Measurements from ENCODE around the gene TGM2. TPM values are rescaled to one million over a fixed set of nuclear protein-coding genes. Genes with fewer than 3 reads are reported as not detected.

TGM2 gene
- total RNA-seq (under 1 TPM; 0.37 to 0.76 TPM), total RNA-seq (0 reads per million in 2 donors)

DNA sequence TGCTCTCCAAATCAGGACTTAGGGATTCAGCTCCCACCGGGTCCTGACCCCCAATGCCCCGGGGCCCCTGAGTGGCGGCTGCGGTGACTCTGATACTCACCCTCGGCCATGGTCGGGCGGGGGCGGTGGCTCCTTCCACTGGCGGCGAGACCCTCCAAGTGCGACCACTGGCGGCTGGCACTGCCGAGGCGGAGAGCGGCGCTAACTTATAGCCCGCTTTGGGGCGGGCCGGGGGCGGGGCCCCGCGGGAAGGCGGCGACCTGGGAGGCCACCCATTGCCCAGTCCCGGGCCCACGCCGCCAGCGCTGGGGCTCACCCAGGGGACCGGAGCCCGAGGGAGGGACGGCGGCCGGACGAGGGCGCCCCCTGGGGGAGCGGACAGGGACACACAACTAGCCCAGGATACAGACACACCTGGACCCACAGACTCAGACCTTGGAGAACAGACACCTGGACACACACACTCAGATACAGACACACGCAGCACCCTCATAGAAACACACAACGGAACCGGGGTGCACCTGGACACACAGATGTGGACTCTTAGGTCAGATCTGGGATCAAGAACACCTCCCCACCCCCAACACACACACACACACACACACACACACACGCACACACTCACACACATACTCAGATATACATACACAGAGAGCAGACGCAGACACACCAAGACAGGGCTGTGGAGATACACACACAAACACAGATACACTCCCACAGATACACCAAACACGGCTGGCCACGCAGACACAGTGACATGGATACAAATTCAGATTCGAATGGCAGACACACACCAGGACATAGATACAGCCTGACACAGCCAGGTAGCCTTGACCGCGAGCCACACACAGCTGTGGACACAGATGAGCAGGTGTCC is at the start of gene TGM2:
Gene TGM2 (minus strand): TSS at position 182 of the 877 bp plus-strand sequence. CDS start 72 bp downstream, at position 110.
- Mint-ChIP-seq H3K27ac (peak within 1 kb of the TSS; percentile 29), H3K27me3 (peaks cover 31% of the 10 kb centered on the region), H3K4me1 (peaks cover 15% of the 10 kb centered on the region), H3K36me3 (ENCODE audit: low read depth) (no peaks in the 10 kb centered on the region), H3K4me3 (peak within 1 kb of the TSS; percentile 3)
- no peaks in the 10 kb centered on the region for H3K9me3 ChIP-seq (ENCODE audit: control insufficient read depth, low read length, poor library complexity, severe bottlenecking)
- DNase-seq, result peak; percentile 18 to 39 (median 22)
- ATAC-seq, result peak; percentile 81

- H3K27ac Mint-ChIP-seq, result no peak overlapping the region
- no peak for ATAC-seq
Measured at GRCh38 chr20:38214256-38215193, 49.5 kb upstream of the TGM2 start.

GRCh38 chr20:38213607-38213940 is 48.5 kb upstream of the TGM2 start:
- ATAC-seq (no peak), DNase-seq (no peak)
- H3K4me3 Mint-ChIP-seq, result no peak overlapping the region
- peaks cover 33% of the 10 kb centered on the region for H3K27me3 Mint-ChIP-seq
- peaks cover 1% of the 10 kb centered on the region for H3K36me3 Mint-ChIP-seq (ENCODE audit: low read depth)
- no peaks in the 10 kb centered on the region for H3K4me1 Mint-ChIP-seq
- no peaks in the 10 kb centered on the region for H3K9me3 ChIP-seq (ENCODE audit: control insufficient read depth, low read length, poor library complexity, severe bottlenecking)
- no peak overlapping the region for H3K27ac Mint-ChIP-seq

More at GRCh38 chr20:38214256-38215193, 49.5 kb upstream of the TGM2 start:
- DNase-seq, result no peak
- H3K9me3 ChIP-seq (ENCODE audit: control insufficient read depth, low read length, poor library complexity, severe bottlenecking), result no peaks in the 10 kb centered on the region
- Mint-ChIP-seq H3K36me3 (ENCODE audit: low read depth) (no peaks in the 10 kb centered on the region), H3K4me3 (no peak overlapping the region), H3K4me1 (no peaks in the 10 kb centered on the region), H3K27me3 (peaks cover 30% of the 10 kb centered on the region)

- ATAC-seq, result no peak
- H3K9me3 ChIP-seq (ENCODE audit: control insufficient read depth, low read length, poor library complexity, severe bottlenecking), result no peaks in the 10 kb centered on the region
- no peak for DNase-seq
- Mint-ChIP-seq H3K27me3 (peaks cover 38% of the 10 kb centered on the region), H3K4me3 (no peak overlapping the region), H3K36me3 (ENCODE audit: low read depth) (peaks cover 3% of the 10 kb centered on the region), H3K27ac (no peak overlapping the region), H3K4me1 (no peaks in the 10 kb centered on the region)
Measured at GRCh38 chr20:38212806-38213606, 47.9 kb upstream of the TGM2 start.

DNA sequence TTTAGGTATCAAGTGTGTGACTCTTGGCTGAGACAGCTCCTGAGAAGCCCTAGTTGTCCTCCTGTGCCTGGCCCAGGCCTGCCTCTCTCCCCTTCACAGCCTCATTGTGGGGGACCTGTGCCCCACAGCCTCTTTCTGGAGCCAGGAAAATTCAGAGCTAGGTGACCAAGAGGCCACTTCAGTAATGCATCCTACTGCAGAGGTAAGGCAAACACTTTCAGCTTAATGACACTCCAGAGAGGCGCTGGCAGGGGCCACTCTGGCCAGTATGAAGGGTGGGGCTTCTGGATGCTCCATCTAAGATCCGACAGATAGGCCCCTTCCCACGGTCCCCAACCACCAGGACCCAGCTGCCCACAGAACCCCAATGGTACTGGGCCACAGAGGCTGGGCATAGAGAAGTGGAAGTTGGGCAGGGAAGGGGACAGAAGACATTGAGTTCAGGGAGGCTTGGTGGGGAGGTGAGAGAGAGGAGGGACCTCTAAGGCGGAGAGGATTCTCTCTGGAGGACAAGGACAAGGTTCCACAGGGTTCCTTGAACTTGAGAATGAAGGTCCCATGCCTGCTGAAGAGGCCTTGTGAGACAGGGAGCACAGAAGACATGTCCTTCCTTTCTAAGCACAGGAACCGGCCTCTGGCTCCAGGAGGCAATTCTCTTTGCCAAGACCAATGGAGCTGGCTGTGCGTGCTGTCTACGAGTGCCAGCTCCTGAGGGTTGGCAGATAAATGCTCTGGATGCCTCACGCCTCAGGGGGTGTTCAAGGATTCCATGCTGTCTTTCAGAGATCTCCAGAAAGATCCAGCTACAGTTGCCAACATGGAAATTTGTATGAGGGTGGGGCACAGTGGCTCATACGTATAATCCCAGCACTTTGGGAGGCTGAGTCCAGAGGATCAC is 46.4 kb upstream of the TGM2 start:
- H3K27ac Mint-ChIP-seq, result no peak overlapping the region
- peaks cover 3% of the 10 kb centered on the region for H3K36me3 Mint-ChIP-seq (ENCODE audit: low read depth)
- ATAC-seq, result no peak
- no peaks in the 10 kb centered on the region for H3K4me1 Mint-ChIP-seq
- no peak for DNase-seq
- peaks cover 43% of the 10 kb centered on the region for H3K27me3 Mint-ChIP-seq
- no peaks in the 10 kb centered on the region for H3K9me3 ChIP-seq (ENCODE audit: control insufficient read depth, low read length, poor library complexity, severe bottlenecking)
- H3K4me3 Mint-ChIP-seq, result no peak overlapping the region

DNA sequence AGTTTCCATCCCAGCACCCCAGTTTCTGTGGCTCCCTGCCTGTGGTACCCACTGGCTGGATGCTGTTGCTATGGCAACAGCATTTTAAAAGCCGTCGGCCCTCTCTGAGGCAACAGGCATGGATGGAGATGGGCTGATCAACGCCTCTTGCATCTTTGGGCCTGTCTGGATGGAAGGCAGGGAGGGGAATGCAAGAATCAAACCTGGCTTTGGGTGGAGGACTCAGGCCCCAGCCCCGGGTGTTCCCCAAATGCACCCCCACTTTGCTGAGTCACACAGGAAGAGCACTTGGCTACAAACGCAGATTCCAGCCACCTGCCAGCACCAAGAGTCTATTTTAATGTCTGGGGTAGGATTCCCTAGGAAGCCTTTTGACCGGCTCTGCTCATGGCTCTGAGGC is 45.7 kb upstream of the TGM2 start:
- H3K27me3 Mint-ChIP-seq, result peaks cover 48% of the 10 kb centered on the region
- DNase-seq (no peak), ATAC-seq (no peak)
- H3K9me3 ChIP-seq (ENCODE audit: control insufficient read depth, low read length, poor library complexity, severe bottlenecking), result no peaks in the 10 kb centered on the region
- H3K4me1 Mint-ChIP-seq, result no peaks in the 10 kb centered on the region
- no peak overlapping the region for H3K27ac Mint-ChIP-seq
- H3K36me3 Mint-ChIP-seq (ENCODE audit: low read depth), result peaks cover 3% of the 10 kb centered on the region
- no peak overlapping the region for H3K4me3 Mint-ChIP-seq

DNA sequence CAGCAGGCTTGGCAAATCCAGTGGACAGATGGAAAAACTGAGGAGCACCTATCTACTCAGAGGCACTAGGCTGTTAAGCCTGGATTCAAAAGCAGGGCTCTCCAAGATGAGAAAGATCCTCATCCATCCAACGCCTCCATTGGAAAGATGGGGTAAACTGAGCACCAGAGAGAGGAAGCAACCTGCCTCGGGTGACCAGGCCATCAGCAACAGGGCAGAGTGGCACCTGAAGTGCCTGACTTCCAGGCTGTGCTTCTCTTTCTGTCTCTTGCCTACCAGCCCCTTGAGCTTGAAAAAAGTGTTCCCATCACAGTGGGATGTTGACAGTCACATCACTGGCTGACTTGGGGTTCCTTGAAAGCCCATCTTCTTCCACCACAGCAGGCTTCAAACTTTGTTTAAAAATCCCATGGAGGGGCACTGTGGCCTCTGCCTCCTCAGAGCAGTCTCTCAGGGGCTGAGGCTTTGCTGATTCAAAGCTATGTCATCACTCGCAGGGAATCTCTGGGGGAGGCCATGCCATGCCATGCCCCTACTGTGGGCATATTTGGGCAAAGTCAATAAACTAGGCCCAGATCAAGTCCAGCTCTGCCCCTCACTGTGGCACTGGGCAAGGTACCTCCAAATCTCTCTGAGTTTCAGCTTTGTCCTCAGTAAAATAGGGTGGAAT is 44.8 kb upstream of the TGM2 start:
- no peak overlapping the region for H3K27ac Mint-ChIP-seq
- H3K36me3 Mint-ChIP-seq (ENCODE audit: low read depth), result peaks cover 3% of the 10 kb centered on the region
- no peak for DNase-seq
- no peaks in the 10 kb centered on the region for H3K9me3 ChIP-seq (ENCODE audit: control insufficient read depth, low read length, poor library complexity, severe bottlenecking)
- ATAC-seq, result no peak
- no peaks in the 10 kb centered on the region for H3K4me1 Mint-ChIP-seq
- peaks cover 42% of the 10 kb centered on the region for H3K27me3 Mint-ChIP-seq
- no peak overlapping the region for H3K4me3 Mint-ChIP-seq

- Mint-ChIP-seq H3K4me3 (no peak overlapping the region), H3K36me3 (ENCODE audit: low read depth) (peaks cover 3% of the 10 kb centered on the region), H3K27me3 (peaks cover 39% of the 10 kb centered on the region), H3K27ac (no peak overlapping the region), H3K4me1 (peaks cover 2% of the 10 kb centered on the region)
- no peak for DNase-seq
- ATAC-seq, result no peak
- no peaks in the 10 kb centered on the region for H3K9me3 ChIP-seq (ENCODE audit: control insufficient read depth, low read length, poor library complexity, severe bottlenecking)
Measured at GRCh38 chr20:38209054-38209675, 44.1 kb upstream of the TGM2 start.

DNA sequence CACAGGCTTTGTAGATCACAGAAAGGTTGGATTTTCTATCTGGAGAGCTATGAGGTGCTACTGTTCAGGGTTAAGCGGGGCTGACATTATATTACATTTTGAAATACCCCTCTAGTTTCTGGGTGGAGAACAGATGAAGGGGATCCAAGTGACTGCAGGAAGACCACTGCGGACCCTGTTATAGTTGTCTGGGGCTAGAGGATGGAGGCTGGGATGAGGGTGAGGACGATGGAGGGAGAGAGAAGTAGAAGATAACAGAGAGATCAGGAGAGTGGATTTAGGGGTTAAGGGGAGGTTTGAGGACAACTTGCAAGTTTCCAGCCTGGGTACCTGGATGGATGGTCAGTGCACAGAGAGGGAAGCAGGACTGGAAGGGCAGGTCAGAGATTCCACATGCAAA is 43.5 kb upstream of the TGM2 start:
- H3K4me1 Mint-ChIP-seq, result peaks cover 2% of the 10 kb centered on the region
- H3K27ac Mint-ChIP-seq, result no peak overlapping the region
- no peaks in the 10 kb centered on the region for H3K9me3 ChIP-seq (ENCODE audit: control insufficient read depth, low read length, poor library complexity, severe bottlenecking)
- ATAC-seq (no peak), DNase-seq (no peak)
- peaks cover 32% of the 10 kb centered on the region for H3K27me3 Mint-ChIP-seq
- H3K4me3 Mint-ChIP-seq, result no peak overlapping the region
- H3K36me3 Mint-ChIP-seq (ENCODE audit: low read depth), result peaks cover 3% of the 10 kb centered on the region

- no peak for ATAC-seq
- peaks cover 31% of the 10 kb centered on the region for H3K27me3 Mint-ChIP-seq
- peaks cover 3% of the 10 kb centered on the region for H3K36me3 Mint-ChIP-seq (ENCODE audit: low read depth)
- peaks cover 2% of the 10 kb centered on the region for H3K4me1 Mint-ChIP-seq
- no peaks in the 10 kb centered on the region for H3K9me3 ChIP-seq (ENCODE audit: control insufficient read depth, low read length, poor library complexity, severe bottlenecking)
- H3K4me3 Mint-ChIP-seq, result no peak overlapping the region
- no peak for DNase-seq
- H3K27ac Mint-ChIP-seq, result no peak overlapping the region
Measured at GRCh38 chr20:38208088-38208487, 43.0 kb upstream of the TGM2 start.

- DNase-seq (no peak), ATAC-seq (no peak)
- no peak overlapping the region for H3K27ac Mint-ChIP-seq
- peaks cover 31% of the 10 kb centered on the region for H3K27me3 Mint-ChIP-seq
- H3K4me3 Mint-ChIP-seq, result no peak overlapping the region
- H3K4me1 Mint-ChIP-seq, result peaks cover 2% of the 10 kb centered on the region
- H3K9me3 ChIP-seq (ENCODE audit: control insufficient read depth, low read length, poor library complexity, severe bottlenecking), result no peaks in the 10 kb centered on the region
- peaks cover 3% of the 10 kb centered on the region for H3K36me3 Mint-ChIP-seq (ENCODE audit: low read depth)
Measured at GRCh38 chr20:38207621-38208020, 42.6 kb upstream of the TGM2 start.
